Measurements from ENCODE around the gene MYH7.
"Not testable (repeated sequence)": the region's sequence is repeated elsewhere in the genome, so short reads cannot be mapped to it uniquely, and the experiment has no call there.

MYH7 gene

DNA sequence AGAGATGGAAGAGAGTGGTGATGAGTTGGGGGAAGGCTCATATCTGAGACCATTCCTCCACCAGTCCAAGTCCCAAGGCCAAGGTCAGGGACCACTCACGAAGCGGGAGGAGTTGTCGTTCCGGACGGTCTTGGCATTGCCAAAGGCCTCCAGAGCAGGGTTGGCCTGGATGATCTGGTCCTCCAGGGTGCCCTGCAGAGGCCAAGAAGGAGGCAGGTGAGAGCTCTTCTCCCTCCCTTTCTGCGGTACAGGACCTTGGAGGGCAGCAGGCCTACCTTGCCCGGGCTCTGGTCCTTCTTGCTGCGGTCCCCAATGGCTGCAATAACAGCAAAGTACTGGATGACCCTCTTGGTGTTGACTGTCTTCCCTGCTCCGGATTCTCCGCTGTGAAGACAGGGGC is 4.0 kb downstream of the MYH7 start:
- in situ Hi-C loops (cut with MboI; ENCODE audit: low sequenced_read_pairs): no loop called here

DNA sequence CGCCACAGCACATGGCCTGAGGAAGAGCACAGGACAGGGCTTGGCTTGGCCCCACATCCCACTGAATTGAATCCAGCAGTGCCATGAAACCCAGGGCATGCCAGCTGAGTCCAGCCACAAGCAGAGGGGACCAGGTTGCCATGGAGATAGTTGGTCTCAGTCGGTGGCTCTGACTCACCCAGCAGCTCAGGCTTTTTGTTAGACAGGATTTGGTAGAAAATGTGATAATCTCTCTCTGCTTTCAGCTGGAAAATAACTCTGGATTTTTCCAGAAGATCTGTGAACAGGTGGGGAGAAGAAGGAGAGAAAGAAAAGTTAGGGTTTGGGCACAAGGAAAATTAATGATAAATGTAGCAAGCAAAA is 4.8 kb downstream of the MYH7 start:
- in situ Hi-C loops (cut with MboI; ENCODE audit: low sequenced_read_pairs): no loop called here

DNA sequence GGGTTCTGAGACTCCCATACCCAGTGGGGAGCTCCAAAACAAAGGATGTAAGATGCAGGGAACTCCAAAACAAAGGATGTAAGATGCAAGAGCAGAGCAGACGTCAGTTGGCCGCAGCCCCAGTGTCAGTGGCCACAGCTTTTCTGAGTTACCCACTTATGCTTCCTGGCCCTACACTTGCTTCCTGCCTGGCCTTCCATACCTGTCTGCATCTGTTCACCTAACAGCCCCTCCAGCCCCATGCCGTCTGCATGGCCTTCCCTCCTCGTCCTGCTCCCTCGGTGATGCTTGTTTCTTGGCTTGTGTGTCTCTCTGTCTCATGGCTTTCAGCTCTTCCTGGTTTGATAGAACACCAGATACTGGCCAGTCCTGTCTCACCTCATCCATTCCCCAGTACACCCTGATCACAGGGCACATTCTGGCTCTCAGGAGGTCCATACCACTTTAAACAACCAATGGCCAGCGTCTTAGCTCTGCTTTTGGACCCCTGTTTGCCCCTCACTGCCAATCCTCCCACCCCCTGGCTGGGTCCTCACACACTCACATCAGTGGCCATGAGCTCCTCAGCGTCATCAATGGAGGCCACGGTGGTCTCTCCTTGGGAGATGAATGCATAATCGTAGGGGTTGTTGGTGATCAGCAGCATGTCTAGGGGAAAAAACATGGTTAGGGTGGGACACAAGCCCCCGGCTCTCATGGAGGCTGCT is 5.3 kb downstream of the MYH7 start:
- in situ Hi-C loops (cut with MboI; ENCODE audit: low sequenced_read_pairs): no loop called here

DNA sequence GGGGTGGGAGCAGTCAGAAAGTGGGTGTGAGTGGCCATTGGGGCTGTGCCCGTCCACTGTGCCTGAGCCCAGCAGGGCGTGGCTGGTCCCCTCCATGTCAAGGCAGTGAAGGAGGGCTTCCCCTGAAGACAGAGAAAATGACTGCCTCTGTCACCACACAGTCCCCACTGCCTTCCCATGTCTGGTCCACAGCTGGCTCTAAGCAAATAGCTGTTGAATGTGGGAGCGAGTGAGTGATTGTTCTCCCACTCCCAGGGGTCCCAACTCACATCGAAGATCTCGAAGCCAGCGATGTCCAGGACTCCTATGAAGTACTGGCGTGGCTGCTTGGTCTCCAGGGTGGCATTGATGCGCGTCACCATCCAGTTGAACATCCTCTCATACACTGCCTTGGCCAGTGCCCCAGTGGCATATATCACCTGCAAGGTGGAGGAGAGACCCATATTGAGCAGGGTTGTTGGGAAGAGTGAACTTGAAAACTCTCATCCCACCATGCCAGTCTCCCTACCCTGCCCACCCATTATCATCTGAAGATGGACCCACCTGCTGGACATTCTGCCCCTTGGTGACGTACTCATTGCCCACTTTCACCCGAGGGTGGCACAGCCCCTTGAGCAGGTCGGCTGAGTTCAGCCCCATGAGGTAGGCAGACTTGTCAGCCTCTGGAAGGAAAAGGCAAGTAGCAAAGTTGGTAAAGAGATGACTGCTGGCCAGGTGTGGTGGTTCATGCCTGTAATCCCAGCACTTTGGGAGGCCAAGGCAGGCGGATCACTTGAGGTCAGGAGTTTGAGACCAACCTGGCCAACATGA is 6.6 kb downstream of the MYH7 start:
- in situ Hi-C loops (cut with MboI; ENCODE audit: low sequenced_read_pairs): no loop called here

DNA sequence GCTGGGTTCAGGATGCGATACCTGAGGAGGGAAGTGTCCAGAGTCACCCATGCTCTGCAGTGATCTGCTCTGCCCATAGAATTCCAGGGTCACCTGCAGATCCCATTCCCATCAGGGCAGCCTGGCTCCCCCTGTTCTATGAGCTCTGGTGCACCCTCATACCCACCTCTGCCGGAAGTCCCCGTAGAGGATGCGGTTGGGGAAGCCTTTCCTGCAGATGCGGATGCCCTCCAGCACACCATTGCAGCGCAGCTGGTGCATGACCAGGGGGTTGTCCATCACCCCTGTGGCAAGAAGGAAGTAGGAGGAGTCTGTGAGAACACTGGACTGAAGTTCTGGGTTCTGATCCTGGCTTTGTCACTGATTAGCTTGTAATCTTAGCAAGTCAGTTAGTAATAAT is 9.7 kb downstream of the MYH7 start:
- in situ Hi-C loops (cut with MboI; ENCODE audit: low sequenced_read_pairs): not testable (repeated sequence)

DNA sequence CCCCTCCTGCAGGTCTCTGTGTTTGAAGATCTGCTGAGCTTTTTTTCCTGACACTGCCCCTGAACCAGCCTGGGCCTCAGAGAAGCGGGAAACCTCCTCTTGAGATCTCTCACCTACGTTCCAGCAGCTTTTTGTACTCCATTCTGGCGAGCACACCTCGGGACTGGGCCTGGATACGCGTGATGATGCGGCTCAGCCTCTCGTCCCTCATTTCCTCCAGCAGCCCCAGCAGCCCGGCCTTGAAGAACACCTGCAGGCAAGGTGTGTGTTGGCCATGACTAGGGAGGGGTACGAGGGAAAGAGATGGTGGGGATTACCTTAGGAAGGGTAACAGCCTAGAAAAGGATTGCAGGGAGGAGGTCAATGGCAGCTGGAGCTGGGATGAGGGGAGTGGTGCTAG is 10.3 kb downstream of the MYH7 start:
- in situ Hi-C loops (cut with MboI; ENCODE audit: low sequenced_read_pairs): no loop called here

DNA sequence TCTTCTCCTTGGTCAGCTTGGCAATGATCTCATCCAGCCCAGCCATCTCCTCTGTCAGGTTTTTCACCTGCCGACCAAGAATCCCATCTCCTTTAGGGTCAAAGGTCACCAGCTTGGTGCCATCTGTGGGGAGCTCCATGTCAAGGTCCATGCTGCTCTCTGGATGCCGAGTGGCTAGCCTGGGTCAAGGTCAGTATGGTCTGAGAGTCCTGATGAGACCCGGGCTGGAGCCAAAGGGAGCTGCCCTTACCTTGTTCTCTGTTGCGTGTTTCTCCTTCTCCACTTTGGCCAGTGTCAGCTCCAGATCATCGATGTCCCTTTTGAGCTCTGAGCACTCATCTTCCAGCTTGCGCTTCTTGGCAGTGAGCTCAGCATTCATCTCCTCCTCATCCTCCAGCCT is 11.8 kb downstream of the MYH7 start:
- in situ Hi-C loops (cut with MboI; ENCODE audit: low sequenced_read_pairs): no loop called here

DNA sequence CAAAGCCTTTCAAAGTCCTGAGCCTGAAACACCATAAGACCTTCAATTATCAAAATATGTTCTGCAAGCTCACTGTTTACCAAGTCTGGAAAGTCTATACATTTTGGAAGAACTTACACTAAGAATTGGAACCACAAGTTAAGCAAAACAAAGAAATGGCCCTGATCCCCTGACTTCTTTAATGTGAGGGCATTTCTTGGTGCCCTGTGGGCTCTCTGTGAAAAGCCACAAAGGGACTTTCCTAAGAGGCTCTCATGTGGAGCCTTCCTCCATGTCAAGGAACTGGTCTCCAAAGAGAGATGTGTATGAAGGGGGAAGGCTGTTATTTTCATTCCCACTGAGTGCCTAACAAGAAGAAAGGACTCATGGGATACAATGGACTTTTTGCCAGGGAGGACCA is 13.9 kb downstream of the MYH7 start:
- in situ Hi-C loops (cut with MboI; ENCODE audit: low sequenced_read_pairs): no loop called here

DNA sequence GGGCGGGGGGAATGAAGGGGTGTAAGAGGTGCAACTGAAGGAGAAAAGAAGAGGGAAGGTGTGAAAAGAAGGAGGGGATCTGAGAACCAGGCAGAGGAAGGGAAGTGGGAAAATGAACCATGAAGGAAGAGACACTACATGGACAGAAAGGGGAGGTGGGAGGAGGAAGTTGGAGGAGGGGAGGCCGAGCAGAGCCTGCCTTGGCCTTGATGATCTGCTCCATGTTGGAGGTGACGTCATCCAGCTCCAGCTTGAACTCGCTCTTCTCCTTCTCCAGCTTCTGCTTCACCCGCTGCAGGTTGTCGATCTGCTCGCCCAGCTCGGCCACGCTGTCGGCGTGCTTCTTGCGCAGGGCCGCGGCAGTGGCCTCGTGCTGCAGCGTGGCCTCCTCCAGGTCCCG is 15.8 kb downstream of the MYH7 start:
- in situ Hi-C loops (cut with MboI; ENCODE audit: low sequenced_read_pairs): not testable (repeated sequence)

DNA sequence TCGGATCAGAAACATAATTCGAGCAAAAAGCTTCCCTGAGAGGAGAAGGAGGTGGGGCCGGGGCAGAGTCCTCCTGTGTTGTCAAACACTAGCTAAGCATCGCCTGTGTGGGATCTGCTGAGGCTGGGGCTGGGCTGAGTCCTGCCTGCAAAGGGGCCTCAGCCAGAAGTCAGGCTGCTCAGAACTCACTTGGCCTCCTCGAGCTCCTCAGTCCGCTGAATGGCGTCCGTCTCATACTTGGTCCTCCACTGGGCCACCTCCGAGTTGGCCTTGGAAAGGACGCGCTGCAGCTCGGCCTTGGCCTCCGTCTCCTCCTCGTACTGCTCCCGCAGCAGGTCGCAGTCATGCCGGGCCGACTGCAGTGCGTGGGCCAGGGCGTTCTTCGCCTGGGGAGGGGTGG is 17.4 kb downstream of the MYH7 start:
- in situ Hi-C loops (cut with MboI; ENCODE audit: low sequenced_read_pairs): no loop called here

DNA sequence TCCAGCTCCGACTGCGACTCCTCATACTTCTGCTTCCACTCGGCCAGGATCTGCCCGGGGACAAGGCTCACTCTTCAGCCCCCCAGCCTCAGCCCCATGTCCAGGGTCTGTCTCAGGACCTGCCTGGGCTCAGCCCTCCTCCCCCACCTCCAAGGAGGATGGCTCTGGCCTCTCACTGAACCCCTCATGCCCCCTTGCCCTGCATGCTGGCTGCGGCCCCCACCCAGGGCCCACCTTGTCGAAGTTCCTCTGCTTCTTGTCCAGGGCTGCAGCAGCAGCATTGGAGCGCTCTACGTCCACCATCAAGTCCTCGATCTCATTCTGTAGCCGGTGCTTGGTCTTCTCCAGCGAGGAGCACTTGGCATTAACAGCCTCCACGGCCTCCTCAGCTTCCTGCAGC is 18.2 kb downstream of the MYH7 start:
- in situ Hi-C loops (cut with MboI; ENCODE audit: low sequenced_read_pairs): not testable (repeated sequence)

DNA sequence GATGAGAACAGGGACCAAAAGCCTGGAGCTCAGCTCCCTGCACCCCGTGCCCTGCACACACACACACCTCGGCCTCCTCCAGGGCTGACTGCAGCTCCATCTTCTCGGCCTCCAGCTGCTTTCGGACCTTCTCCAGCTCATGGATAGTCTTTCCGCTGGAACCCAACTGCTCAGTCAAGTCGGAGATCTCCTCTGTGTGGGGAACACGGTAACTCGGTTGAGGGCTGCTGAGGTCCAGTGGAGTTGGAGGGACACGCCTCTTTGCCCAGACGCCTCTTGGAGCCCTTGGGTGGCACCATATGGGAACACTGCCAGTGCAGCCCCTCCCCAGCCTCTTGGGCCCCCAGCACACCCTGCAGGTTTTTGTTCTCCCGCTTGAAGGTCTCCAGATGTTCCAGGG is 18.7 kb downstream of the MYH7 start:
- in situ Hi-C loops (cut with MboI; ENCODE audit: low sequenced_read_pairs): no loop called here

DNA sequence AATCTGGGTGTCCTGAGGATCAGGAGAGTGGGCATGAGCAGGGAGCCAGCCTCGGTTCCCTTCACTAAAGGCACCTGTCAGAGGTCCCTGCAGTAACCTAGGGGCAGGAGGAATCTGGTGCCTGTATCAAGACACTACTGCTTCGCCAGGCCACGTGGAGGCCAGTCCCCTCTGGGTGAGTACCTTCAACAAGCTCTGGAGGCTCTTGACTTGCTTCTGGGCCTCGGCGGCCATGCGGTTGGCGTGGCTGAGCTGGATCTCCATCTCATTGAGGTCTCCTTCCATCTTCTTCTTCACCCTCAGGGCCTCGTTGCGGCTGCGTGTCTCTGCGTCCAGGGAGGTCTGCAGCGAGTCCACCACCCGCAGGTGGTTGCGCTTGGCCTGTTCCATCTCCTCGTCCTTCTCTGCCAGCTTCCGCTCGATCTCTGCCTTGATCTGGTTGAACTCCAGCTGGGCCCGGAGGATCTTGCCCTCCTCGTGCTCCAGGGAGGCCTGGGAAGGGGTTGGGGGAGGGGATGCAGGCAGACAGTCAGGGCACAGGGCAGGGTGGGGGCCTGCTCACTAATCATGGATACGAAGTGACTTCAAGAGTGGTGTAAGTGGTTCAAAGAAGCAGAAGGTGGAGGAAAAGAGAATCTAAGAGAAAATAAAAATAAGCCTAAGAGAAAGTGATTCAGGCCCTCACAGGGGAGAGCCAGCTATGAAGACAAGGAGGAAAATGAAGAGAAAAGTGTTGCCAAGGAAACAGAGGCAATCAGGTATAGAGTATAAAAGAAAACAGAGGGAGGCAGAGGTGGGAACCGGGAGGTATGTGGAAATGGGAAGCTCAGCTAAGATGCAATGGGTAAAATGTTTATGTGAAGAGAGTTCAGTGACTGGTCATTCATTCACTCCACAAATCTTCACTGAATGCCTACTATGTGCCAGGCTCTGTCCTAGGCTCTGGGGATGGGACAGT is 19.4 kb downstream of the MYH7 start:
- in situ Hi-C loops (cut with MboI; ENCODE audit: low sequenced_read_pairs): no loop called here

DNA sequence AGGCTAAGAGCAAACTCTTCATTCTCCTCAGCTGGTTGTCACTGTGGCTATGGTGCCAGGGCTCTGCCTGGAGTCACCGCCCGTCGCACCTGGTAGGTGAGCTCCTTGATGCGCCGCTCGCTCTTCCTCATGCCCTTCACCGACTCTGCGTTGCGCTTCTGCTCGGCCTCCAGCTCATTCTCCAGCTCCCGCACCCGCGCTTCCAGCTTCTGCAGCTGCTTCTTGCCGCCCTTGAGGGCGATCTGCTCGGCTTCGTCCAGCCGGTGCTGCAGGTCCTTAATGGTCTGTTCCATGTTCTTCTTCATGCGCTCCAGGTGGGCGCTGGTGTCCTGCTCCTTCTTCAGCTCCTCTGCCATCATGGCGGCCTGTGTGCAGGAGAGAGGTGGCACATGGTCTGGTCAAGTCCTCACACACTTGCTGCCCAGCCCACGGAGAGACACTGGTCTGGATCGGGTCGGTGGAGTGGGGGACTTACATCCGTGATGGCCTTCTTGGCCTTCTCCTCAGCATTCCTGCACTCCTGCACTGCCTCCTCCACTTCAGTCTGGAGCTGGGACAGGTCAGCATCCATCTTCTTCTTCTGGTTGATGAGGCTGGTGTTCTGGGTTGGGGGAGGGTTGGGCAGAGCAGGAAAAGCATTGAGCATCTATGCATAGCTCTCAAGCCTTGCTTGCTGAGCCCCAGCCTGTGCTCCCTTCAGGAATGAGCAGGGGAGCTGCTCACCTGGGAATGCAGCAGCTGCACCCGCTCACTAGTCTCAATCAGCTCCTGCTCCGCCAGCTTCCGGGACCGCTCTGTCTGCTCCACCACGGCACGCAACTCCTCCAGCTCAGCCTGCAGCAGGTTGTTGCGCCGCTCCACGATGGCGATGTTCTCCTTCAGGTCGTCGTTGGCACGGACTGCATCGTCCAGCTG is 20.3 kb downstream of the MYH7 start:
- in situ Hi-C loops (cut with MboI; ENCODE audit: low sequenced_read_pairs): no loop called here

DNA sequence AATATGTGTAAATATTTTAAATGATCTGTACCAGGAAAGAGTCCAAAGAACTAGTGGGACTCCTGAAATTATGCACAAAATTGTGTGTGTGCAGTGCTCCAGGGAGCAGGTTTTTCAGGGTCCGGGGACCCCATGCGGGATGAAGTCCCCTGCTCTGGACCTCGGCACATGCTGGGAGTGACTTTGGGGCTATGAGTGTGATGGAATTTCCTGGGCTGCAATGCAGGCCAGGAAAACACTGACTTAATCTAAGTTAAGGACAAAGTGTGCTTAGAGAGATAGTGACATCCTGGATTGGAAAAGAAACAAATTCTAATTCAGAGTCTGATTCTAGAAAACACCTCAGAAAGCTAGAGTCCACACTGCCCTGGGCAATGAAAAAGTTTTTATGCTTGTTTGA is 21.2 kb downstream of the MYH7 start:
- in situ Hi-C loops (cut with MboI; ENCODE audit: low sequenced_read_pairs): no loop called here

DNA sequence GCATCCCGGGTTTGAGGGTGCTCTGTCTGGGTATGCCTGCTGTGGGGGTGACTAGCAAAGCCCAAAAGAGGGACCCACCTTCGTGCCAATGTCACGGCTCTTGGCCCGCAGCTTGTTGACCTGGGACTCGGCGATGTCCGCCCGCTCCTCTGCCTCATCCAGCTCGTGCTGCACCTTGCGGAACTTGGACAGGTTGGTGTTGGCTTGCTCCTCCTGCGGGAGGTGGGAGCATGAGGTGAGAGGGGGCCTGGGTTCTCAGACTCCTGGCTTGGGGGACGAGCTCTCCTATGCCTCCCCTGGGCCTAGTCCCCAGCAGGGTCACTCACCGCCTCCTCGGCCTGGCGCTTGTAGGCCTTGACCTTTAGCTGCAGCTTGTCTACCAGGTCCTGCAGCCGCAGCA is 21.8 kb downstream of the MYH7 start:
- in situ Hi-C loops (cut with MboI; ENCODE audit: low sequenced_read_pairs): no loop called here

DNA sequence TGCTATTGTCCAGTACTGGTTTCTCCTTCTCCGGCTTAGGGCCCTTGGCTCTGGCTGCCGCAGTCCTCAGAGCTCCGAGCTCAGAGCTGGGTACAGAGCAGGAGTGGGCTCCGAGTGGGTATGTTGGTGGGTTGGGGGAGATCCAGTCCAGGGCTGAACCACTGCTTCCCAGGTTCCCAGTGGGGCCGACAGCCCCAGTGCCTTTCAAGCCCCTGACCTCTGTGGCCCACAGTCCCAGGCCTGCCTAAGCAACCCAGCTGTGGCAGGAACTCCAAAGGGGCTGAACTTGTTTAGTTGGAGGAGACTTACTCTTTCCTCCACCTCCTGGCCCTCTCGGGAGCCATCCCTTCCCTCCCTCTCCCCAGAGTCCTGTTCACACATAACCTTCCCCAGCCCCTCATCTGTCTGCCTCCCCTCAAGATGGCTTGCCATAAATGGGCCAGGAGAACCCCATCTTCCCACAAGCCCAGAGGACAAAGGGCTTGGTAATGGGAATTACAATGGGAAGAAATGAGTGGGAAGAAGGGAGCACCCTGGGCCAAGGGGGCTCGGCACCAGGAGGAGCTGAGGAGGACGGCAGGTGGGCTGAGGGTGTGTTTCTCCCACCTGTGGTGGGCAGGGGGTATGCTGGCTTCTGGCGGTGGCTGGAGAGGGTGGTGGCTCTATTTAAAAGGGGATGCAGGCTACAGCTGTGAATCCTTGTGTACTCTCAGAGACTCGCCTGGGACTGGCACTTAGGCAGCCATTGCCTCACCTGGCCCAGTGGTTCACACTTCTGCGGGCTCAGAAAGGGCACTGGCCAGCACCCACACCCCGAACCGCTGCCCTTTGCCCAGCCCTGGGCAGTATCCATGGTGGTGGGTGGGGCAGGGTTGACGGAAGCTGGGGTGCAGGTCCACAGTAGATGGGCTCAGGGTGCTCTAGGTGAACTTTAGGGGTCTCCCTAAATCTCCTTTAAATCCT is 23.6 kb downstream of the MYH7 start:
- in situ Hi-C loops (cut with MboI; ENCODE audit: low sequenced_read_pairs): no loop called here

DNA sequence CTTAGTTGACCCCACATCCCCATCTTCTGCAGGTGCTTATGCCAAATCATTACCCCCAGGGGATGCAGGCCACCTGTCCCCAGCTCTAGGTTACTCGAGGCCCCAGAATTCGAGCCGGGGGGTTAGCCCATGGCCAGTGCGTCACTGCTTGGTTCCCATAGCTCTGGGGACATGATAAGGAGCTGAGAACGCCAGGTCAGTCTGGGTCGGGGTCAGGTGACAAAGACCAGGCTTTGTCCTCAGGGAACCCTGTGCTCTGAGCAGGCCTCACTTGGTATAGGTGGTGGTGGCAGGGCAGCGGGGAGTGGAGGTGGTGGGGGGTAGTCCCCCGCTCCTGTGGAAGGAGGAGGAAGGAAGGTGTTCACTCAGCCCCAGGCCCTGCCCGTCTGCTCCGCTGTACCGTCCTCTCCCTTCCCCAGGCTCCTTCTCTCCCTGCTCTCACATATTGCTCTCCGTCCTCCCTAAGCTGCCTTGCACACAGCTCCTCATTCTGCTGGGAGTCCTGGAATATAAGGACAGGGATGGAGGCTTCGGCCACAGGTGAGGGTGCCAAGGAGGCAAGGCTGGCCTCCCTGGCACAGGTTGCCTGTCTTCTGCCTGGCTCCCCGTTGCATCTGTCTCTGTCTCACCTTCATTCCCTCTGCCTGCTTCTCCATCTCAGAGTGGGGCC is 25.4 kb downstream of the MYH7 start:
- in situ Hi-C loops (cut with MboI; ENCODE audit: low sequenced_read_pairs): no loop called here

DNA sequence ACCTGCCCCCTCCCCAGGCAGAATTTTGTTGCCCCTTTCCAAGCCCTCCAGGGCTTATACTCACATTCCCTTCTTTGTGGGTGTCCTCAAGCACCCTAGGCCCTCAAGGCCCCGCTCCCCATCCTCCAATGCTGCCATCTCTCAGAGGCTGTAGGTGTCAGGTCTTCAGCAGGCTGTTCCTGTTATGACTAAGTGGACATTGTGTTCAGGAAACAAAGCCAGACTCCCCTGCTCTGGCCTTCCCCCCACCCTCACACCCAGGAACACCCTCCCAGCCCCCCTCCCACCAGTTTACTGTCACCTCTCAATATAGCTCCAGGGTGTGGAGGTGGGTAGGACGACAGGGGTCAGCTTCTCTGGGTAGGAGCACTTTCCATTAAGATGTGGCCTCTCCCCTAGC is 26.0 kb downstream of the MYH7 start:
- in situ Hi-C loops (cut with MboI; ENCODE audit: low sequenced_read_pairs): no loop called here
